MM.1S (cell line): Measurements from ENCODE around the gene TGFA.

Source experiments
- DNase-seq: peaks from one replicate; pipeline ENCODE4 v3.0.0-alpha.2; 2015
- H2AFZ ChIP-seq: fragments of 300-600 bp; sonication (generic); 2 replicates; pipeline ENCODE4 v1.6.0; 2016; ENCODE audit warnings: antibody characterized with exemption, low read length
- H3F3A ChIP-seq: fragments of 300-600 bp; sonication (generic); 2 replicates; pipeline ENCODE4 v1.6.1; 2016; ENCODE audit warnings: mild to moderate bottlenecking, antibody characterized with exemption, low read length, moderate library complexity, mixed read lengths; ENCODE audit not compliant: insufficient read depth
- H3K27ac ChIP-seq: fragments of 300-600 bp; sonication (generic); 2 replicates; pipeline ENCODE4 v1.5.1; 2016; ENCODE audit warnings: mild to moderate bottlenecking, low read length
- H3K27me3 ChIP-seq: fragments of 300-600 bp; sonication (generic); replicated peaks from 2 replicates; pipeline ENCODE4 v1.6.0; 2016; ENCODE audit warnings: low read length; ENCODE audit not compliant: insufficient read depth
- H3K36me3 ChIP-seq: fragments of 300-600 bp; sonication (generic); replicated peaks from 2 replicates; pipeline ENCODE4 v1.6.1; 2016; ENCODE audit warnings: mild to moderate bottlenecking, low read length, mixed read lengths; ENCODE audit not compliant: insufficient read depth
- H3K4me1 ChIP-seq: fragments of 300-600 bp; sonication (generic); 2 replicates; pipeline ENCODE4 v1.6.1; 2016; ENCODE audit warnings: low read length, mixed read lengths
- H3K4me2 ChIP-seq: fragments of 300-600 bp; sonication (generic); 2 replicates; pipeline ENCODE4 v1.6.0; 2016; ENCODE audit warnings: low read depth, low read length
- H3K4me3 ChIP-seq: fragments of 300-600 bp; sonication (generic); 2 replicates; pipeline ENCODE4 v1.5.1; 2016; ENCODE audit warnings: low read length, mixed read lengths
- H3K79me2 ChIP-seq: fragments of 300-600 bp; sonication (generic); 2 replicates; pipeline ENCODE4 v1.6.1; 2016; ENCODE audit warnings: mixed run types, low read length, mixed read lengths
- H3K9ac ChIP-seq: fragments of 300-600 bp; sonication (generic); 2 replicates; pipeline ENCODE4 v1.6.1; 2016; ENCODE audit warnings: low read length, mixed read lengths
- H3K9me2 ChIP-seq: fragments of 300-600 bp; sonication (generic); replicated peaks from 2 replicates; pipeline ENCODE4 v1.6.1; 2016; ENCODE audit warnings: mild to moderate bottlenecking, low read length, mixed read lengths; ENCODE audit not compliant: insufficient read depth
- H3K9me3 ChIP-seq: fragments of 300-600 bp; sonication (generic); replicated peaks from 2 replicates; pipeline ENCODE4 v1.6.1; 2016; ENCODE audit warnings: mild to moderate bottlenecking, low read length, mixed read lengths; ENCODE audit not compliant: insufficient read depth
- H4K20me1 ChIP-seq: fragments of 300-600 bp; sonication (generic); 2 replicates; pipeline ENCODE4 v1.6.1; 2016; ENCODE audit warnings: mild to moderate bottlenecking, low read length, moderate library complexity, mixed read lengths; ENCODE audit not compliant: insufficient read depth
- EZH2 ChIP-seq: fragments of 300-600 bp; sonication (generic); optimal IDR thresholded peaks from 2 replicates; pipeline ENCODE3; 2017; ENCODE audit warnings: low read depth, mild to moderate bottlenecking, antibody characterized with exemption, low read length, mixed read lengths
- EZH2phosphoT487 ChIP-seq: fragments of 300-600 bp; sonication (generic); IDR thresholded peaks from 2 replicates; pipeline ENCODE4 v1.6.1; 2018; ENCODE audit warnings: antibody characterized with exemption, low read length
- TF ChIP-seq, protein P1 (sequence below): fragments of 300-600 bp; sonication (generic); IDR thresholded peaks from 2 replicates; pipeline ENCODE4 v1.5.1; 2016; ENCODE audit warnings: antibody characterized with exemption, low read length, mixed read lengths

The TGFA gene

DNA sequence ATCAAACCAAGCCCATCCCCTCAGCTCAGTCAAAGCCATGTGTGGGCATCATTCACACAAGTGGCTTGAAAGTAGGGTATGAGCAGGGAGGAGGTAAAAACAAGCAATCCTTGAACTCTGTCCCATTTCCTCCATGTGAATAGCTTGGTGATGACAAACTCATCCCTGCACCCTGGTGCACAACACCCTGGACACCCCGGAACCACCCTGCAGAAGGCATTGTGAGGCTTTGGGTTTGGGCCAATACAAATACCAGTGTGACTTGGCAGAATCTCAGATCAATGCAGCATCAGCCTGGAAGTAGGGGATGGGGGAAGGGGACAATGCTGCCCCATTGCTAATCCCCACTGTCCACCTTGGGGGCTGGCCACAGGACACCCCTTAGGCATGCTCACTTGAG is 28.6 kb downstream of the TGFA start:
- Histone ChIP-seq H3K4me3 (no peak overlapping the region), H3K4me1 (no peaks in the 10 kb centered on the region), H3K27me3 (no peaks in the 10 kb centered on the region), H3K27ac (no peak overlapping the region), H3K4me2 (no peak overlapping the region), H3K79me2 (peaks cover 26% of the 10 kb centered on the region), H2AFZ (no peak overlapping the region), H3K36me3 (no peaks in the 10 kb centered on the region), H3F3A (no peaks in the 10 kb centered on the region), H4K20me1 (no peaks in the 10 kb centered on the region), H3K9ac (no peak overlapping the region), H3K9me2 (no peaks in the 10 kb centered on the region), H3K9me3 (no peaks in the 10 kb centered on the region)
- TF ChIP-seq EZH2phosphoT487 (no peak), EZH2 (no peak)
- TF ChIP-seq, protein P1, sequence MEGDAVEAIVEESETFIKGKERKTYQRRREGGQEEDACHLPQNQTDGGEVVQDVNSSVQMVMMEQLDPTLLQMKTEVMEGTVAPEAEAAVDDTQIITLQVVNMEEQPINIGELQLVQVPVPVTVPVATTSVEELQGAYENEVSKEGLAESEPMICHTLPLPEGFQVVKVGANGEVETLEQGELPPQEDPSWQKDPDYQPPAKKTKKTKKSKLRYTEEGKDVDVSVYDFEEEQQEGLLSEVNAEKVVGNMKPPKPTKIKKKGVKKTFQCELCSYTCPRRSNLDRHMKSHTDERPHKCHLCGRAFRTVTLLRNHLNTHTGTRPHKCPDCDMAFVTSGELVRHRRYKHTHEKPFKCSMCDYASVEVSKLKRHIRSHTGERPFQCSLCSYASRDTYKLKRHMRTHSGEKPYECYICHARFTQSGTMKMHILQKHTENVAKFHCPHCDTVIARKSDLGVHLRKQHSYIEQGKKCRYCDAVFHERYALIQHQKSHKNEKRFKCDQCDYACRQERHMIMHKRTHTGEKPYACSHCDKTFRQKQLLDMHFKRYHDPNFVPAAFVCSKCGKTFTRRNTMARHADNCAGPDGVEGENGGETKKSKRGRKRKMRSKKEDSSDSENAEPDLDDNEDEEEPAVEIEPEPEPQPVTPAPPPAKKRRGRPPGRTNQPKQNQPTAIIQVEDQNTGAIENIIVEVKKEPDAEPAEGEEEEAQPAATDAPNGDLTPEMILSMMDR, result no peak
- no peak for DNase-seq

DNA sequence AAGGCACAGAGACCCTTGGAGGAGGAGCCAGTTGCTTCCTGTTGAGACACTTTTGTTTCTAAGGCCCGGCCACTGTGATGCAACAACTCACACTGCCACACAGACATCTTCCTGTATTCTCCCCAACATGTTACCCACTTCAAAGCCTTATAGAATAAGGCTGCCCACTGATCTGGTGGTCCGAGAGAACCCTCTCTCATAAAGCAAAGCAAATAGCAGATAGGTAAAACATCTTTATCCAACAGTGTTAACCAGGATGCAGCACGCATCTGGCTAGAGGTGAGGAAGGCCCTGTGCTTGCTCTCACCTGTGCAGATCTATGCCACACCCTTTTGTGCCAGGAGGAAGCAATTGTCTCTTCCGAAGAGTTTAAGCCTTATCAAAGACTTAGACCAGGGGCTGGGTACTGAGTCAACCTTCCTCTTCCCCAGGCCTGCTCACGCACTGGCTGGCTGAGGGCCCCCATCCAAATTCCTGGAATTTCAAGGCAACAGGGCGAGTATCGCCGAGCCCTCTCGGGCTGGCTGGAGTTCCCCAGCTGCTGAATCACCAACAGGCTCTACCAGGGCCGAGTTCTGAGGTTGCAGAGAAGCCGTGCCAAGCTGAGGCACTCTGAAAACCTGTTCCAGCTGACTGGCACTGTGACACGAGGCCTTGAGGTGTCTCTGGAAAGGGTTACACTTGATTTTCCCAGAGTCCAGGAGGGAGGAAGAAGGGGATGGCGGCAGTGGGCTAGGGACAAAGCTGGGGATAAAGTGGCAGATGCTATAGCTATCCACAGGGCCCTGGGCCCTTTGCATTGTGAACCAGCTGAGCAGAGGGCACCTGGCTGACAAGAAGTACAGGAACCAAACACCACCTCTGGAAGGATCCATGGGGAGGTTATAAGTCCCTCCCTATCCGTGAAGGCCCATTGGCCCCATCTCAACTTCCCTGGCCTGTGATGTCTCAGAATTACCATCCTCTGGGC is 29.3 kb downstream of the TGFA start:
- Histone ChIP-seq H3F3A (no peaks in the 10 kb centered on the region), H3K4me1 (no peaks in the 10 kb centered on the region), H3K4me2 (no peak overlapping the region), H3K9me2 (no peaks in the 10 kb centered on the region), H3K36me3 (no peaks in the 10 kb centered on the region), H4K20me1 (no peaks in the 10 kb centered on the region), H3K4me3 (no peak overlapping the region), H3K9me3 (no peaks in the 10 kb centered on the region), H3K79me2 (peaks cover 32% of the 10 kb centered on the region), H3K27ac (no peak overlapping the region), H3K9ac (no peak overlapping the region), H3K27me3 (no peaks in the 10 kb centered on the region), H2AFZ (no peak overlapping the region)
- no peak for DNase-seq
- no peak for TF ChIP-seq EZH2phosphoT487
- TF ChIP-seq, protein P1, result no peak

DNA sequence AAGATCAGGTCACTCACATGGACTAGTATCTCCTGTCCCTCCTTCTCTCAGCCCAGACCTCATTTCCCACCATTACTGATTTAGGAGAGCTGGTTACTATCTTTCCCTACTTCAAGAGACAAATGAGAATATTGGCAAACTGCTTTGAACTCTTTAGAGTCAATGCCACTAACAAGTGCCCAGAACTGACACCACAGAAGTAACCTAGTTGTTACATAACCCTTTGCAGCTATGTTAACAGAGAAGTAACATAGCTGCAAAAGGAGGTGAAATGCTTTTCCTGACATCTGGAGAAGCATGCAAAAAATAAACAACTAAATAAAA is 30.0 kb downstream of the TGFA start:
- H3K4me3 ChIP-seq, result no peak overlapping the region
- no peaks in the 10 kb centered on the region for H3K27me3 ChIP-seq
- TF ChIP-seq EZH2 (no peak), EZH2phosphoT487 (no peak)
- TF ChIP-seq, protein P1, result no peak
- H2AFZ ChIP-seq, result no peak overlapping the region
- peaks cover 28% of the 10 kb centered on the region for H3K79me2 ChIP-seq
- H3K36me3 ChIP-seq, result no peaks in the 10 kb centered on the region
- no peaks in the 10 kb centered on the region for H3K9me2 ChIP-seq
- H3K4me2 ChIP-seq, result no peak overlapping the region
- H4K20me1 ChIP-seq, result no peaks in the 10 kb centered on the region
- H3K9me3 ChIP-seq, result no peaks in the 10 kb centered on the region
- DNase-seq, result no peak
- H3K9ac ChIP-seq, result no peak overlapping the region
- no peaks in the 10 kb centered on the region for H3K4me1 ChIP-seq
- H3K27ac ChIP-seq, result no peak overlapping the region
- H3F3A ChIP-seq, result no peaks in the 10 kb centered on the region
